Cardiac fibroblast (primary cell): ENCODE data around the gene RUNX2.

Experiments used
- DNase-seq, 2 donors: peaks; one replicate each; pipeline versions ENCODE4 v3.0.0 to v3.0.0-alpha.2; 2010; ENCODE audit warnings: low read depth in 2 of 2
- H3K4me3 ChIP-seq, 2 donors: replicated peaks in 1 of 2; 1 replicate in 1 of 2; 2 replicates in 1 of 2; pipeline ENCODE4 v1.5.1; 2011; ENCODE audit warnings: low read depth in 2 of 2, low read length in 2 of 2, mild to moderate bottlenecking in 2 of 2, moderate library complexity in 1 of 2
- CTCF ChIP-seq: IDR thresholded peaks from one replicate; pipeline ENCODE4 v1.5.1; 2011; ENCODE audit warnings: low read depth, mild to moderate bottlenecking, low read length, inconsistent platforms

Gene RUNX2

GRCh38 chr6:45416700-45417099, 88.6 kb downstream of the RUNX2 start:
- no peak overlapping the region for H3K4me3 ChIP-seq
- TF ChIP-seq CTCF: no peak
- DNase-seq: peak in 1 of 2 donors; percentile 32

- DNase-seq: no peak
- H3K4me3 ChIP-seq: no peak overlapping the region
- TF ChIP-seq CTCF: no peak
Observed at GRCh38 chr6:45417436-45417835, 89.3 kb downstream of the RUNX2 start.

- peak; percentile 63 to 72 for DNase-seq
- peak overlapping the region; percentile 63 to 86 for H3K4me3 ChIP-seq
- peak; percentile 31 for TF ChIP-seq CTCF
Observed at GRCh38 chr6:45419571-45420082, 91.5 kb downstream of the RUNX2 start.

- DNase-seq: peak; percentile 66 to 72
- no peak for TF ChIP-seq CTCF
- H3K4me3 ChIP-seq: peak overlapping the region; percentile 63 to 86
Observed at GRCh38 chr6:45420083-45420908, 92.2 kb downstream of the RUNX2 start.

GRCh38 chr6:45420909-45421708, 93.0 kb downstream of the RUNX2 start:
- peak in 1 of 2 donors; percentile 59 for DNase-seq
- H3K4me3 ChIP-seq: peak overlapping the region; percentile 63 to 86
- TF ChIP-seq CTCF: no peak

- peak overlapping the region; percentile 86 to 95 for H3K4me3 ChIP-seq
- peak; percentile 30 for TF ChIP-seq CTCF
- peak; percentile 79 to 84 for DNase-seq
Observed at GRCh38 chr6:45421709-45422502, 93.8 kb downstream of the RUNX2 start.
